ENCODE data around the gene MRPL54.
"Not testable (repeated sequence)": the region's sequence is repeated elsewhere in the genome, so short reads cannot be mapped to it uniquely, and the experiment has no call there.

Gene MRPL54

DNA sequence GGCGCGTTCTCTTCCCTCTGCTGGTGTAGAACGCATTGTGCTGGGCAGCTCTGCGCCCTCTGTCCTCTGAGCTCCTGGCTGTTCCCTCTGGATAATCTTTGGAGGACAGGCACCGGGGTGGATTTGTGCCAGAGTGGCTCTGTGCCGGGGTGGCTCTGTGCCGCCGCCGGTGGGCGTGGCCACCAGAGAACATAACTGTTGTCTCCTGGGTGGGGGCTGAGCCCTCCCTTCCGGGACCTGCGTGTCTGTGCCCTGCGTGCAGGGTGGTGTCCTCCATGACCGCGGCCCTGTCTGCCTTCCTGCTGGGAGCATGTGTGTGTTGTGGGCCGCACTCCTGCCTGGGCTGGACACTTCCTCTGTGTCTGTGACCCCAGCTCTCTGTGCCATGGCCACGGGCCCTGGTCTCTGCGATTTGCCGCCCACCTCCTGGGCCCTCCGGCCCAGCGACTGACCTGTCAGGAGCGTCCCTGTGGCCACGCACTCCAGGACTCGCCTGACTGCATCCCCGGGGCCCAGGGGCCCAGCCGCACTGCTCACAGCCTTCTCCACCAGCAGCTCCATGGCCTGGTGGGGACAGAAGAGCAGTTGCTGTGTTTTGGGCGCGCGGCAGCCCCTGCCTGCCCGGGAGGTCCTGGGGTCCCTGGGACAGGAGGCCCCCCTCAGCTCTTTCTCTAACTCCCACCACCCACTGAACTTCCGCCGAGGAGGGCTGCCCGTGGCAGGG, 46.1 kb downstream of the MRPL54 start:
- FAIRE-seq (no peak), DNase-seq (ENCODE audit: low spot score) (no peak)

- FAIRE-seq (no peak), DNase-seq (ENCODE audit: low spot score) (no peak)
Measured at GRCh38 chr19:3809881-3810707, 47.6 kb downstream of the MRPL54 start.

- no peak for FAIRE-seq
Measured at GRCh38 chr19:3810708-3811355, 48.4 kb downstream of the MRPL54 start.

DNA sequence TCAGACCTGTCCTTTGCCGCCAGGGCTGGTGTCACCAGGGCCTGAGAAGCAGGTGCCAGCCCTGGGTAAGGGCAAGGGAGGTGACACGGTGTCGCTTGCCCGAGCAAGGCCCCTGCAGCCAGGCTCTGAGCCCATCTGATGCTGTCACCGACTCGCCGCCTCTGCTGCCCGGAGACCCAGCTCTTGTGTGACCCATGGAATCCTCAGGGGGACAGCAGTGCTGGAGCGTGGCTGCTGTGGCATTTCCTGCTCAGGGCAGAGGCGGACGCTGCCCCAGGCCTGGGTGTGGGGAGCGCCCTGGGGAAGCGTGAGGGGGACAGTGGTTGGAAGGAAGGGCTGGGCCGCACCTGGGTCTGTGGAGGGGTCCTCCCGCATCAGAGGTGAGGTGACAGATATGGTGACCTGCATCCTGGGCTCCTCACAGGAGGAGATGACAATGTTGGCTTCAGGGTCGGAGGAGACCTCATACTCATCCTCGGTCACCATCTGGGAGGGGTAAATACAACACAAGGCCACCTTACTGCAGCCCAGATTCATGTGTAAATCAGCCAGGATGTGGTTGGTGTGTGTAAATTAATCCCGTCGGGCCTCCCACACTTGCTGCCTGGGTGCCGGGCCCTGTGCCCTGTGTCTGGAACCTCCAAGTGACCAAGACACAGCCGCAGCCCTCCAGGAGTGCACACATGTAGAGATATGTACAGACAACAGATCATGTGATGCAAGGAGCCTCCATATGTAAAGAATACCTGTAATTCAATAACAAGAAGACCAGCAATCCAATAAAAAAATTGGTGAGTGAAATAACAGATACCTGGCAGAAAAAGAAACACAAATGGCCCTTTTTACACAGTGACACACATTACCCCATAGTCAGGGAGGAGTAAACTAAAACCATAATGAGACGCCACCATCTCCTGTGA, 51.3 kb downstream of the MRPL54 start:
- no peak for FAIRE-seq
- DNase-seq (ENCODE audit: low spot score): no peak

More at GRCh38 chr19:3810708-3811355, 48.4 kb downstream of the MRPL54 start:
- no peak for DNase-seq (ENCODE audit: low spot score)

GRCh38 chr19:3814648-3815047, 52.2 kb downstream of the MRPL54 start:
- DNase-seq (ENCODE audit: low spot score) (no peak), FAIRE-seq (no peak)

- not testable (repeated sequence) for DNase-seq (ENCODE audit: low spot score); FAIRE-seq
Measured at GRCh38 chr19:3816148-3816547, 53.7 kb downstream of the MRPL54 start.

DNA sequence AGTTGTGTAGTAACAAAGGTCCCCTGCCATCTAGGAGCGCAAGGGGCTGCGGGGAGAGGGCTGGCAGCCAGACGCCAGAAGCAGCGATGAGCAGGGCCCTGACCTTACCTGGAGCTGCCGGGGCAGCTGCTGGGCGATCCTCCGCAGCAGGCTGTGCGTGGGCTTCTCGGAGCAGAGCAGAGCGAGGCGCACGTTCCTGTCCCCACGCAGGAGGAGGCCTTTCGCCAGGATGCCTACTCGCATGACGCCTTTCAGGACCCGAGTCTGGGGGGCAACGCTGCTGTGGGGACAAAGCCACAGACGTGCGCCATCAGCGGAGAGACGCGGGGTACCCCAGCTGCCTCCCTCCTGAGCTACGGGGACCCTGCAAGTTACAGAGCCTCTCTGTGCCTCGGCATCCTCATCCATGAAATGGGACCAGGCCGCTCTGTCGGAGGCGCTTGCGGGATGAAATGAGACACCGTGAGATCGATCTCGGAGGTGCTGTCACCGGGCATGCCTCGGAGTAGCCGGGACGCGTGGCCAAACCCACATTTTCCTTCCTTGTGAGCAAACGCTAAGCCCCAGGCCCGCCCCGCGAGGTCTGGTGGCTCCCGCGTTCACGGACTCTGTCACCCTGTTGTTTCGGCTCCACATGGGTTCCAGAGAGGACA, 54.2 kb downstream of the MRPL54 start:
- DNase-seq (ENCODE audit: low spot score): no peak
- FAIRE-seq: no peak

Data from RCC 7860 (cell line).